GM18858 (cell line): ENCODE data around the gene RAB44.
A peak's percentile ranks its signal among the peaks of the same experiment; 100 is the strongest.

ENCODE experiments used
- ATAC-seq: cut with Tn5 transposase; IDR thresholded peaks from one replicate; pipeline ENCODE4 v1.9.1; 2021; ENCODE audit not compliant: unreplicated experiment

Gene RAB44

GRCh38 chr6:36765594-36766398, 68.2 kb downstream of the RAB44 start:
- peak; percentile 66 for ATAC-seq

- ATAC-seq, result no peak
Observed at GRCh38 chr6:36766399-36766945, 68.8 kb downstream of the RAB44 start.

- ATAC-seq, result no peak
Observed at GRCh38 chr6:36769183-36769675, 71.6 kb downstream of the RAB44 start.

- ATAC-seq, result no peak
Observed at GRCh38 chr6:36769676-36770499, 72.3 kb downstream of the RAB44 start.

- no peak for ATAC-seq
Observed at GRCh38 chr6:36771145-36771544, 73.5 kb downstream of the RAB44 start.

- no peak for ATAC-seq
Observed at GRCh38 chr6:36772397-36772796, 74.8 kb downstream of the RAB44 start.

GRCh38 chr6:36774331-36774730, 76.7 kb downstream of the RAB44 start:
- no peak for ATAC-seq

GRCh38 chr6:36776167-36776566, 78.5 kb downstream of the RAB44 start:
- ATAC-seq, result no peak

- no peak for ATAC-seq
Observed at GRCh38 chr6:36777801-36778200, 80.2 kb downstream of the RAB44 start.

- ATAC-seq, result no peak
Observed at GRCh38 chr6:36779227-36779626, 81.6 kb downstream of the RAB44 start.

- ATAC-seq, result no peak
Observed at GRCh38 chr6:36780442-36781177, 83.0 kb downstream of the RAB44 start.

GRCh38 chr6:36781669-36782068, 84.0 kb downstream of the RAB44 start:
- ATAC-seq, result no peak
